G401.6 (cell line): ENCODE results near the gene GPR173.

Experiments
- FAIRE-seq: peaks from 2 replicates; lab custom pipeline; 2012; peaks lifted over from hg19 to GRCh38; lab: Jason Lieb, UNC

The GPR173 gene

DNA sequence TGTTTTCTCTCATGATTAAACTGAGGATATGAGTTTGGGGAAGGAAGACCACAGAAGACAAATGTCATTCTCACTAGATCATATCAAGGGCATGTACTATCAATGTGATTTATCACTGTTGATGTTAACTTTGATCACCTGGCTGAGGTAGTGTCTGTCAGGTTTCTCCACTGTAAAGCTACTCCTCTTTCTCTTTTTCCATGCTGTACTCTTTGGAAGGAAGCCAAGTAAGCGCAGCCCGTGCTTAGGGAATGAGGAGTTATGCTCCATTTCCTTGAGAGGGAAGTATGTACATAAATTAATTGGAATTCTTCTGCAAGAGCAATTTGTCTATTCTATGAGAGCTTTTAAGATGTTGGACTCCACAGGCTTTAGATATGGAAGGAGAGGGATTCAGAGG, 41.3 kb downstream of the GPR173 start:
- FAIRE-seq, result no peak

DNA sequence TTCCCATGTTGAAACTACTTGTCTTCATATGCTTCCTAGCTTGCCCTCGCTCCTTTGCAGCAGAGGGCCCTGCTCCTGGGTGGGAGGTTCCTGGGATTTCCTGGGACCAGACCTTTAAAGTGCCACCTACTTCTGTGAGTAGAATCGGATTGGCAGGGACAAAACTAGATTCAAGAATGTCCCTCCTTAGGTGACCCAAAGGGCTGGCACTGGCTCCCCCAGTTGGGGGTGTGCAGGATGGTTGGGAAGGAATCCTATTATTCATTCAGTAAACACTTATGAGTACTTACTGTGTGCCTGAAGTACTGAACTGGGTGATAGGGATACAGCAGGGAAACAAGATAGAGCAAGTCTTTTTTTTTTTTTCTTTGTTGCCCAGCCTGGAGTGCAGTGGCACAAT, 42.8 kb downstream of the GPR173 start:
- FAIRE-seq, result no peak

DNA sequence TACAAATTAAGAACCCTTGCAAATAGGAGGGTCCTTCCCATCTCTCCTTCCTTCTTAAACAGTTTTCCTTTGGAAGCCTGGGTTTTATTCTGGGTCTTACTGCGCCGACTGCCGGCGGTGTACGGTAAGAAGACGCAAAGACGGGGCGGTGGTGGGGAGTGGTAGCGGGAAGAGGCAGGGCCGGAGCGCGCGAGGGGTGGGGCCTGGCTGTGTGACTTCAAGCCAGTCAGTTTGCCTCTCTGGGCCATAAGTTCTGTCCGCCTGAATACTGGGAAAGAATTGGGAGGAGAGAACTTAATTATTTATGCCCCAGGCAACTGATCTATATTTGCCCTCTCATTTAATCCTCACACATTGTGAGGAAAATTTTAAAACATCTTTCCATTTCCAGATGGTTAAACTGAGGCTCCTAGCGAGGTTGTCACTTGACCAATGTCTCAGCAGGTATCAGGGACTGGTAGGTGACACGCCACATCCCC, 44.6 kb downstream of the GPR173 start:
- peak; percentile 97 for FAIRE-seq

DNA sequence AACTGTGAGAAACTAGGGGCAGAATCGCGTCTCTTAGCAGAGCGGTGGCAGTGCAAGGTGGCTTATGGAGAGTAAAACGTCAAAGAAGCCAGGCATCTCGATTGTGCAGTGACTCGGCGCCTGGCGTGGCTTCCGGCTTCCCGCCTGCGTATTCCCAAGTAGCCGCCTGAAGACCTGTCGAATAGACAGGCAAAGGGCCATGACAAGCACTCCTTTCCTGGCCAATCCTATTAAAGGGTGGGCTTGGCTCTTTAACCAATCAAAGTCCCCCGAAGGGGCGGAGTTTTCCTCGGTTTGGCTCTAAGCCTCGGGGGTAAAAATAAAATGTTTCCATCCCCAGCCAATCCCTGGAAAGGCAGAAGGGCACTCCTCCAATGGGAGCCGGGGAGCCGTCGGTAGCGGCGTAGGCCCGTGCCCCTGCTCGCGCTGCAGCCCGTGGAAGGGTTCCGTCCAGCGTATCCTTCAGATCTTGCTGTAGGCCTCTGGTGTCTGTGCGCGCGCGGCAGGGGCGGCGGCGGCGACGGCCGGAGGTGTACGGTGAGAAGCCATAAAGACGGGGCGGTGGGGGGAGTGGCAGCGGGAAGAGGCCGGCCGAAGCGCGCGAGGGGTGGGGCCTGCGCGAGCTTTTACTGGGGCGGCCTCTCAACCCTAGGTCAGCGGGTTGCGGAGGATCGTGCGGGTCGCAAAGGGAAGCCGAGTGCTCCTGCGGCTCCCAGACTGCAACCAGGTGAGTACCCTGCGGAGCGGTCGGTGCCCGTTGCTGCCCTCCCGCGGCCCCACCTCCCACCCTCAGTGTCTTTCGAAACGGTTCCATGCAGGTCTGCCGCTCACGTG, 45.4 kb downstream of the GPR173 start, which contains the start of gene KANTR:
Gene KANTR (plus strand): TSS at position 395 of the 834 bp plus-strand sequence. CDS start 30,131 bp downstream, outside the sequence.
- peak; percentile 99 for FAIRE-seq

DNA sequence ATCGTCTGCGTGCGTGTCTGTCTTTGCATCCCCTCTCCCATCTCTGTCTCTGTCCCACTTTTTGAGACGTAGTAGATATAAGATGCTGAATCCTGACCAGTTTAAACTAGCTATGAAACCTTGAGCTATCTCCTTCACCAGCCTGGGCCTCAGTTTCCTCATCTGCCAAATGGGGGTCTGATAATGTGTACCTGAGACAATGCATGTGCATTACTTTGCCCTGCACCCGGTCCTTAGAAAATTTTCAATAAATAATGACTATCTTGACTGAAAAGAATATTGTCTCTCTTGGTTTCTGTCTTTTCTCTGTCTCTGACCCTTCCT, 46.0 kb downstream of the GPR173 start:
- no peak for FAIRE-seq

DNA sequence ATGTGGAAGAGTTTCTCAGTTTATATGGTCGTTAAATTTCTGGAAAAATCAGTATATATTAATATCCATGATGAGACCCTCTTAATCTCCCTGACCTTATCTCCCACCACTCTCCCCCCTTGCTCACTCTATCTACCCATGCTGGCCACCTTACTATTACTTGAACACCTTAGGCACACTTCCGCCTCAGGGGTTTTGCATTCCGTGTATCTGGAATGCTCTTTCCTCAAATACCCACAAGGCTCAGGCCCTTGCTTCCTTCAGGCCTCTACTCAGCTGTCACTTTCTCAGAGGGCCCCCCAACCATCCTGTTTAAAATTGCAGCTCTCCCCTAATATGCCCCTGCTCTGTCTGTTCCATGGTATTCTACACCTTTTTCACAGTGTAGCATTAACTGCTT, 47.2 kb downstream of the GPR173 start:
- FAIRE-seq, result no peak

DNA sequence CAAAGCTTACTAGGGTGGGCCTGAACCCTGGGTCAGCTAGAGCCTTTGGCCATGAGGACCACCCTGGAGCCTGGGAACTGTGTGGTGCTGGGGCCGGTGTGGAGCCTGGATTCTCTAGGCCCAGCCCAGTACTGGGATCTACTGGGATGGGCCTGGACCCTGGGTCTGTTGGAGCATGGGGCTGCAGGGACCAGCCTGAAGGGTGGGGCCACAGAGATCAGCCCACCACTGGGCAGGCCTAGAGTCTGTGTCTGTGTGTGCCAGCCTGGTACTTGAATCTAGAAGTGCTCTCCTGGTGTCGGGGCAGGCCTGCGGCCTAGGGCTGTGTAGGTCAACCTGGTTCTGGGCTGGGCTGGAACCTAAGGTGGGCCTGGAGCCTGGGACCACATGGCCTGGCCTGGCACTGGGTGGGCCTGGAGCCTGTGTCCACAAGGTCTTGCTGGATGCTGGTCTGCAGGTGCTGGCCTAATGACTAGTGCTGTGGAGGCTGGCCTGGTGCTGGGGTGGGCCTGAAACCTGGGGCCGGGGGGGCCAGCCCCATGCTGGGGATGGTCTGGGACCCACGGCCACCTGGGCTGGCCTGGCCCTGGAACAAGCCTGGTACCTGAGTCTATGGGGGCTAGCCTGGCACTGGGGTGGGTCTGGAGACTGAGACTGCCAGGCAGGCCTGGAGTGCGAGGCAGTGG, 66.4 kb downstream of the GPR173 start:
- no peak for FAIRE-seq

DNA sequence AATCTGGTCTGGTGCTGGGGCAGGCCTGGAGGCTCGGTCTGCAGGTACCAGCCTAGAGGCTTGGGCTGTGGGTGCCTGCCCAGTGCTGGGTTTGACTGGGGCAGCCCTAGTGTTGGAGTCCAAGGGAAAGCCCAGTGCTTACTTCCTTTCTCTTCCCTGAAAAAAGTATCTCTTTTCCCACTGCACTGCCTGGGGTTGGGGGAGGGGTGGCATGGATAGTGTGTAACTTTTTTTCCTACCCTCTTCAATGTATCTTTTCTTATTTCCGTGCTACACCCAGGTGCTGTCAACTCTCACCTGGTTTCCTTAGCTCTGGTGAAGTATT, 66.9 kb downstream of the GPR173 start:
- no peak for FAIRE-seq

DNA sequence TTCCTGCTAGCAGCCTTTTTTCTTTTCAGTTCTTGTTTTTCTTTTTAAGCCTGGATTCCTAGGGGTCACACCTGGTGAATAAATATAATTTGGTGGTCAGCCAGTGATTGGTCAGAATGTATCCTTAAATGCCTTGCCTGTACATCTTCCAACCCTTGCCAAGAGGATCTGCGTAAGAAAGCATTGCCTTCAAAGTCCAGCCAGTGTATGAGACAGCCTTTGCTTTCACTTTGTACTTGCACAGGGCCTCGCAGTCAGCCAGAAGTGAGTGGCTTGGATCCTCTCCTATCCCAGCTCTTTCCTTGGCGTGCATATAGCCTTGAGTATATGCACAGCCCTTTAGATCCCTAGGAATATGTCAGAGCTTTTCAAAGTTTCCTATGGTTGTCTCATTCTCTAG, 67.5 kb downstream of the GPR173 start:
- FAIRE-seq, result no peak

DNA sequence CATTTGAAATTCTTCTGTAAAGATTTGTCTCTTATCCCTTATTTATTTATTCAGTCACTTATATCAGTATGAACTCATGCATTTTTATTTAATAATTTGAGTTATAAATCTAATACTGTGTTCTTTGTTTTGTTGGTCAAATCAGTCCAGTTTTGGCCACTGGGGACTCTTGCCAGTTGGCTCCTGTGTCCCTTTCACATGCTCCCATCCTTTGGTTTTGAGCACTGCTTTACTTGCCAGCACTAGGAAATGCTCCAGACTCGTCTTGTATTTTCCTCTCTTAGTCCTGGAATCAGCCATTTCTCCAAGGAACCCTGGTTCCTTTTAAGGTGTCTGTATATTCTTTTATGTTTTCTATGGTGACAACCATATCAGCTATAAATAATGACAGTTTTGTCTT, 73.4 kb downstream of the GPR173 start:
- FAIRE-seq, result no peak

DNA sequence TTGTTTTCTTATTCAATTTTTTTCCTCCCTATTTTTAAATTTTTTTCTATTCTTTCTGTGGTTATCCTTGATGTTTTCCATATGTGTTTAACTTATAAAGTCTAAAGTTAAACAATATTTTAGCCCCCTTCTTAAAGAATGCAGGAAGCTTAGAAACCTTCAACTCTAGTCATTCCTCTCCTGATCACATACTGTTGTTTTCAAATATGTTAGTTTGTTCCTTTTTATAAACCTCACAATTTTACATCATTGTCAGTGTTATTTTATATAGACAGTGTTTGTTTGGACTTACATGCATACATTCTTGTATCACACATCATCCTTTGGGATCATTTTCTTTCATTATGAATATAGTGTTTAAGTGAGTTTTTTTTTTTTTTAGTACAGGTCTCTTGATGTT, 76.9 kb downstream of the GPR173 start:
- peak; percentile 71 for FAIRE-seq

DNA sequence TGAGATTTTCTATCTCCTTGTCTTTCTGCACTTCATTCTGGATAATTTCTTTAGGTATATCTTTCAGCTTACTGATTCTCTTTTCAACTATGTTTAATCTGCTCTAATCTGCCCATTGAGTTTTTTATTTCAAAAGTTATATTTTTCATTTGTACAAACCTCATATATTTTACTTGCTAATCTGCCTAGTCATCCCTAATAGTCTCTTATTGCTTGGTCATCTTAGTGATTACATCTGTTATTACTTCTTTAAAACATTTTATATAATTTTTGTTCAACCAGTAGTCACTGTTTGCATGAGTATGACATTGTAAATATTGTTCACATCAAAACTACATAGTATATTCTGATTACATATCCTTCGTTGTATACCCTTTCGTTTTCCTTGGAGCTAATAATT, 77.8 kb downstream of the GPR173 start:
- FAIRE-seq, result peak; percentile 71

DNA sequence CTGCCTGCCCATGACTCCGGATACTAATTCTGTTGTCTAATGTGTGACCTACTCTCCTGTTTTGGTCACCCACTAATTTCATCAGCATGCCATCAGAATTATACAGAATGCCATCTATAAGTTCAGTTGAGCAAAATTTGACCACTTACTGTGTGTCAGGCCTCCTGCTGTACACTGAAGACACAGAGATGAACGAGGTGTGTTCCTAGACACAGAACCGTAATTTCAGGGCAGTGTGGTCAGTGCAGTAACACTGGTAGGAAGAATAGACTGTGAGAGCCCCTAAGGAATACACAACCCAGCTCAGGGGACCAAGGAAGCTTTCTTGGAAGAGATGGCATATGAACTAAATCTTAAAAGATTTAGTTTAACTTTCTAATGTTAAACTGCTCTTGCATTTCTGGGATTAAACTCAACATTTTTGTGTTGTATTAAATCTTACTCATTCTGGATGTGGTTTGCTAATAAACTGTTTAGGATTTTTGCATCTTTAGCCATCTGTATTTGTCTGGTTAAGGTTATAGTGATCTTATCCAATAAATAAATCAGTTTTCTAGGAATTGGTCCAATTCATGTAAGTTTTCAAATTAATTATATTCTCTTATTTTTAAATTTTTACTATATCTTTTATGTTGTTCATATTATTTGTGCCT, 79.6 kb downstream of the GPR173 start:
- FAIRE-seq, result no peak
